A673 (cell line): ENCODE data around the gene GJE1. TPM values are rescaled to one million over a fixed set of nuclear protein-coding genes. Genes with fewer than 3 reads are reported as not detected.

Source experiments
- BruUV-seq: library from RNA; stranded (reverse); fragments of 400-500 nt; replicated peaks from 2 replicates; lab custom pipeline; 2021; lab: Mats Ljungman, UMichigan
- CTCF ChIA-PET: fragments of 300-600 bp; sonication (Branson Sonifier 250); formaldehyde crosslinking; loops from one replicate; lab custom pipeline; 2022; ENCODE audit warnings: antibody characterized with exemption; lab: Charles Lee
- POLR2A ChIA-PET: fragments of 300-600 bp; sonication (Branson Sonifier 250); formaldehyde crosslinking; loops from one replicate; lab custom pipeline; 2022; ENCODE audit warnings: antibody characterized with exemption; ENCODE audit not compliant: low non-redundant PET; lab: Charles Lee
- DNase-seq: peaks from one replicate; pipeline ENCODE4 v3.0.0-alpha.2; 2015; ENCODE audit warnings: low spot score
- H3K27ac ChIP-seq: fragments of 200-600 bp; sonication (generic); 2 replicates; pipeline ENCODE4 v1.5.1; 2016; ENCODE audit warnings: mixed run types, low read depth, mild to moderate bottlenecking, mixed read lengths, antibody characterized with exemption, low read length; ENCODE audit not compliant: poor library complexity, severe bottlenecking
- H3K27me3 ChIP-seq: fragments of 200-600 bp; sonication (generic); replicated peaks from 2 replicates; pipeline ENCODE4 v1.6.1; 2017; ENCODE audit warnings: mixed run types, low read depth, mild to moderate bottlenecking, mixed read lengths, antibody characterized with exemption, low read length; ENCODE audit not compliant: insufficient read depth, poor library complexity
- H3K36me3 ChIP-seq: fragments of 200-600 bp; sonication (generic); 2 replicates; pipeline ENCODE4 v1.6.1; 2016; ENCODE audit warnings: mixed run types, mild to moderate bottlenecking, mixed read lengths, antibody characterized with exemption, low read length; ENCODE audit not compliant: insufficient read depth, poor library complexity, severe bottlenecking
- H3K4me1 ChIP-seq: fragments of 200-600 bp; sonication (generic); 2 replicates; pipeline ENCODE4 v1.6.1; 2017; ENCODE audit warnings: mixed run types, mild to moderate bottlenecking, mixed read lengths, antibody characterized with exemption, low read length; ENCODE audit not compliant: insufficient read depth, poor library complexity, severe bottlenecking
- H3K4me3 ChIP-seq: fragments of 200-600 bp; sonication (generic); 2 replicates; pipeline ENCODE4 v1.5.1; 2016; ENCODE audit warnings: low read depth, mixed run types, mild to moderate bottlenecking, mixed read lengths, low read length; ENCODE audit not compliant: poor library complexity, severe bottlenecking
- H3K9me3 ChIP-seq: fragments of 200-600 bp; sonication (generic); 2 replicates; pipeline ENCODE4 v1.6.1; 2016; ENCODE audit warnings: mixed run types, low read depth, mild to moderate bottlenecking, mixed read lengths, antibody characterized with exemption, low read length; ENCODE audit not compliant: poor library complexity, severe bottlenecking
- EZH2 ChIP-seq: fragments of 200-600 bp; sonication (generic); IDR thresholded peaks from 2 replicates; pipeline ENCODE4 v1.6.1; 2017; ENCODE audit warnings: borderline replicate concordance, low read depth, mild to moderate bottlenecking, mixed read lengths, antibody characterized with exemption, low read length; ENCODE audit not compliant: poor library complexity, severe bottlenecking
- intact Hi-C: fragments of 100-400 bp; cut with micrococcal nuclease; formaldehyde crosslinking; loops from one replicate; pipeline ENCODE4 v1.10.0; 2022; ENCODE audit not compliant: unreplicated experiment
- total RNA-seq: library from RNA; stranded (reverse); gene quantifications from 2 replicates; pipeline ENCODE4 v1.2.3, GENCODE V29; 2021
- TF ChIP-seq, protein P1 (sequence below): fragments of 300-800, 200-600 bp; sonication (generic); conservative IDR thresholded peaks from 2 replicates; pipeline ENCODE4 v1.5.1; 2017; ENCODE audit warnings: low read depth, mild to moderate bottlenecking, antibody characterized with exemption, low read length, moderate library complexity, mixed read lengths

The GJE1 gene
- total RNA-seq, 1 experiment from 2014 or later: not detected

DNA sequence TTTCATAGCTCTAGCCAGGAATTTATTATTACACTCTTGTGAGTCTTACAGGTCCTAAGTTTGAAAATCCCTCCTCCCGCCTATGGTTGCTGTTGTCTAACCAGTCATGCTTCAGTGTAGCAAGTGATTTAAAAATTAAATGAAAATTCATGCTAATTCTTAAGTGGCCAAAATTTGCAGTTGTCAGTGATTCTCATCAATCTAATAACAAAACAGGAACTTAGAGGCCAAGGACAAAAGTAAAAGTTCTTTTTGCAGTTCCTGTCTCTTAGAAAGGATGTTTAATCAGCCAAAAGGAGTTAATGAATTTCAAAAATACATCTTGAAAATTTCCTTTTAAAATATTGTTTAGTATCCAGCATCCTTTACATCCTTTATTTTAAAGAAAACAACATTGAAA is 50.6 kb downstream of the GJE1 start:
- CTCF ChIA-PET: no interaction called here
- BruUV-seq: no TSS peak
- peaks cover 14% of the 10 kb centered on the region for H3K4me1 ChIP-seq
- H3K36me3 ChIP-seq: no peaks in the 10 kb centered on the region
- no peaks in the 10 kb centered on the region for H3K27me3 ChIP-seq
- TF ChIP-seq EZH2: no peak
- TF ChIP-seq, protein P1, sequence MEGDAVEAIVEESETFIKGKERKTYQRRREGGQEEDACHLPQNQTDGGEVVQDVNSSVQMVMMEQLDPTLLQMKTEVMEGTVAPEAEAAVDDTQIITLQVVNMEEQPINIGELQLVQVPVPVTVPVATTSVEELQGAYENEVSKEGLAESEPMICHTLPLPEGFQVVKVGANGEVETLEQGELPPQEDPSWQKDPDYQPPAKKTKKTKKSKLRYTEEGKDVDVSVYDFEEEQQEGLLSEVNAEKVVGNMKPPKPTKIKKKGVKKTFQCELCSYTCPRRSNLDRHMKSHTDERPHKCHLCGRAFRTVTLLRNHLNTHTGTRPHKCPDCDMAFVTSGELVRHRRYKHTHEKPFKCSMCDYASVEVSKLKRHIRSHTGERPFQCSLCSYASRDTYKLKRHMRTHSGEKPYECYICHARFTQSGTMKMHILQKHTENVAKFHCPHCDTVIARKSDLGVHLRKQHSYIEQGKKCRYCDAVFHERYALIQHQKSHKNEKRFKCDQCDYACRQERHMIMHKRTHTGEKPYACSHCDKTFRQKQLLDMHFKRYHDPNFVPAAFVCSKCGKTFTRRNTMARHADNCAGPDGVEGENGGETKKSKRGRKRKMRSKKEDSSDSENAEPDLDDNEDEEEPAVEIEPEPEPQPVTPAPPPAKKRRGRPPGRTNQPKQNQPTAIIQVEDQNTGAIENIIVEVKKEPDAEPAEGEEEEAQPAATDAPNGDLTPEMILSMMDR: no peak
- intact Hi-C loops: no loop called here
- POLR2A ChIA-PET: no interaction called here
- H3K9me3 ChIP-seq: no peaks in the 10 kb centered on the region
- no peak overlapping the region for H3K27ac ChIP-seq
- no peak overlapping the region for H3K4me3 ChIP-seq
- DNase-seq: no peak

DNA sequence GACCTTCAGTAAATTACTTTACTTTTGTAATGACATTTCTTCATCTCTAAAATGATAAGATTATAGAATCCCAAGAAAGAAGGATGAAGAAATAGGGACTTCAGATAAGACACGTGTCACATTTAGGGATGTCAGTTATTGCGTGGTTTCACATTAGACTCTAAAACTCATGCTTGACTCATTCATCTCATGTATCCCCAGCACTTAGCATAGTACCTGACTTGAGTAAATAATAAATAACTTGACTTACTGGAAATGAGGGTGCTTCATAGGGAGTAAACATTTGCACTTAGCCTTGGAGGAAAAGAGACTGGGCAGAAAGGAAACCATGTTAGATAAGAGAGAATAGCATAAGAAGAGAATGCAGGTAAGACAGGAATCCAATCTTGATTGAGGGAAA is 51.6 kb downstream of the GJE1 start:
- no TSS peak for BruUV-seq
- no peaks in the 10 kb centered on the region for H3K36me3 ChIP-seq
- ChIA-PET POLR2A (no interaction called here), CTCF (no interaction called here)
- peaks cover 14% of the 10 kb centered on the region for H3K4me1 ChIP-seq
- intact Hi-C loops: no loop called here
- no peaks in the 10 kb centered on the region for H3K27me3 ChIP-seq
- TF ChIP-seq, protein P1: no peak
- TF ChIP-seq EZH2: no peak
- no peak overlapping the region for H3K4me3 ChIP-seq
- no peaks in the 10 kb centered on the region for H3K9me3 ChIP-seq
- no peak for DNase-seq
- H3K27ac ChIP-seq: no peak overlapping the region

Other genes starting within 250 kb of the GJE1 start
- gene NMBR, start 14.2 kb downstream of the GJE1 start, total RNA-seq: not detected in 2 replicates
- 72.9 and 75.4 TPM in 2 replicates for gene VTA1, start 14.3 kb downstream of the GJE1 start, total RNA-seq
- 0.46 and 0.49 TPM in 2 replicates for gene ADGRG6, start 169.1 kb downstream of the GJE1 start, total RNA-seq